HG03103 (cell line): ENCODE data around the gene VMP1.
"Not testable (repeated sequence)": the region's sequence is repeated elsewhere in the genome, so short reads cannot be mapped to it uniquely, and the experiment has no call there.

Experiments used
- ATAC-seq: cut with Tn5 transposase; IDR thresholded peaks from one replicate; pipeline ENCODE4 v1.9.1; 2021; ENCODE audit warnings: low read depth; ENCODE audit not compliant: unreplicated experiment

The VMP1 gene

DNA sequence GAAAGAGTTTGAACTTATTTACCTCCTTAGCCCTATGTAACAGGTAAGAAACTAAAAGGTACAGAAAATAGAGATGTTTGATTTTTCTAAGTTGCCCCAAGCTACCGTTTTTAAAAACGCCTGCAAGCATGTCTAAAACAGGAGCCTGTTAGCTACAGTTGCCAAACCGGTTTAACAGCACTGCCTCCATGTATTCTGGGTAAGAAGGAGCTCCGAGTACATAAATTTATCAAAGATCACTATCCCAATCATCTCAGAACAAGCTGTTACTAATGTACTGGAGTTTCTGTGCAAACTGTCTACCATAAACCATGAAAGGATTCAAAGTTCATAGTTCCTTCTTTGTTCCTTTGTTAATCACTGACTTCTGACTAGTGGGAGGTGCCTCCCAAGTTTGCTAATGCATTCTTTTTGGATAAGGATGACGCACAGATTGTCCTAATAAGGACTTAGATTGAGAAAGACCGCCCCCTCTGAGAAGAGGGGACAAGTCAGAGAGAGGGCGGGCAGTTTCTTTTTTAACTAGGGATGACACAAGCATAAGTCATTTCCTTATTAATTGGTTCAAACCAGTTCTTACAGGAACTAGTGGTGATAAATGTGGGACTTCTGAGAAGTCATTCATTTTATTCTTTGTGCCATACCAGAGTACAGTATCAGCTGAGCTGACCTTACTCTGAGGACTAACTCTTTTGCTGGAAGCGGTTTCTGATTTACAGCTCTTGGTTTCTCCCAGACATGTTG, 130.0 kb downstream of the VMP1 start:
- ATAC-seq = peak; percentile 65

GRCh38 chr17:59838052-59838916, 130.8 kb downstream of the VMP1 start:
- no peak for ATAC-seq

DNA sequence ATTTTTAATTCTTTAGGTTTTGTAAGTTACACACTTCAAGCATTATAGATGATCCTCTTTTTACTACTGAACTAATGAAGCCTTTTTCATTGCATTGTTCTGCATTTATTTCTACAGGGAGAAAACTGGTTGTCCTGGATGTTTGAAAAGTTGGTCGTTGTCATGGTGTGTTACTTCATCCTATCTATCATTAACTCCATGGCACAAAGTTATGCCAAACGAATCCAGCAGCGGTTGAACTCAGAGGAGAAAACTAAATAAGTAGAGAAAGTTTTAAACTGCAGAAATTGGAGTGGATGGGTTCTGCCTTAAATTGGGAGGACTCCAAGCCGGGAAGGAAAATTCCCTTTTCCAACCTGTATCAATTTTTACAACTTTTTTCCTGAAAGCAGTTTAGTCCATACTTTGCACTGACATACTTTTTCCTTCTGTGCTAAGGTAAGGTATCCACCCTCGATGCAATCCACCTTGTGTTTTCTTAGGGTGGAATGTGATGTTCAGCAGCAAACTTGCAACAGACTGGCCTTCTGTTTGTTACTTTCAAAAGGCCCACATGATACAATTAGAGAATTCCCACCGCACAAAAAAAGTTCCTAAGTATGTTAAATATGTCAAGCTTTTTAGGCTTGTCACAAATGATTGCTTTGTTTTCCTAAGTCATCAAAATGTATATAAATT, 132.3 kb downstream of the VMP1 start:
- no peak for ATAC-seq

- ATAC-seq = no peak
Measured at GRCh38 chr17:59840329-59841090, 133.1 kb downstream of the VMP1 start.

- not testable (repeated sequence) for ATAC-seq
Measured at GRCh38 chr17:59841091-59841881, 133.8 kb downstream of the VMP1 start.

GRCh38 chr17:59841882-59842263, 134.4 kb downstream of the VMP1 start:
- not testable (repeated sequence) for ATAC-seq

DNA sequence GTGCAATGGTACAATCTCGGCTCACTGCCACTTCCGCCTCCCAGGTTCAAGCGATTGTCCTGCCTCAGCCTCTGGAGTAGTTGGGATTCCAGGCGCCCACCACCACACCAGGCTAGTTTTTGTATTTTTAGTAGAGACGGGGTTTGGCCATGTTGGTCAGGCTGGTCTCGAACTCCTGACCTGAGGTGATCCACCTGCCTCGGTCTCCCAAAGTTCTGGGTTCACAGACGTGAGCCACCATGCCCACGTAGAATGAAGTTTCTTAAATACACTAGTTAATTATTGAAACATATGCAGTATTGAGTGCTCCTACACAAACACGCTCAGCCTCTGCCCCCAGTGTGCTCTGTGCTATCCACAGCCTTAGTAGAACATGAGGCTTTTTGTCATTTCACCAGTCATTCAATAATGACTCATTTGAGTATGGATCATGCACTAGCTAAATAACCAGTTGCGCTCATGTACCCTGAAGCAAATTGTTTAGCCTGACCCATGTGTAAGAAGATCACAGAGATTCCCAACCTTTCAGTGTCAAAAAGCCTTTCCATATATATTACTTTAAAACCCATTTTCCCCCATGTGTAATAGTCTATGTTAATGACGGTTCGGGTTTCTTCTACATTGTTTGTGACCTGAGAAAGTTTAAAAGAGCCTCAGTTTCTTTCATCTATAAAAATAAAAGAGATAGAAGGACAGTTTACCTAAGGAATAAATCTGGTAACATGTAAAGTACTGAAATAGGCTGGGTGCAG, 135.6 kb downstream of the VMP1 start:
- no peak for ATAC-seq

GRCh38 chr17:59844884-59845594, 137.6 kb downstream of the VMP1 start:
- ATAC-seq = no peak

DNA sequence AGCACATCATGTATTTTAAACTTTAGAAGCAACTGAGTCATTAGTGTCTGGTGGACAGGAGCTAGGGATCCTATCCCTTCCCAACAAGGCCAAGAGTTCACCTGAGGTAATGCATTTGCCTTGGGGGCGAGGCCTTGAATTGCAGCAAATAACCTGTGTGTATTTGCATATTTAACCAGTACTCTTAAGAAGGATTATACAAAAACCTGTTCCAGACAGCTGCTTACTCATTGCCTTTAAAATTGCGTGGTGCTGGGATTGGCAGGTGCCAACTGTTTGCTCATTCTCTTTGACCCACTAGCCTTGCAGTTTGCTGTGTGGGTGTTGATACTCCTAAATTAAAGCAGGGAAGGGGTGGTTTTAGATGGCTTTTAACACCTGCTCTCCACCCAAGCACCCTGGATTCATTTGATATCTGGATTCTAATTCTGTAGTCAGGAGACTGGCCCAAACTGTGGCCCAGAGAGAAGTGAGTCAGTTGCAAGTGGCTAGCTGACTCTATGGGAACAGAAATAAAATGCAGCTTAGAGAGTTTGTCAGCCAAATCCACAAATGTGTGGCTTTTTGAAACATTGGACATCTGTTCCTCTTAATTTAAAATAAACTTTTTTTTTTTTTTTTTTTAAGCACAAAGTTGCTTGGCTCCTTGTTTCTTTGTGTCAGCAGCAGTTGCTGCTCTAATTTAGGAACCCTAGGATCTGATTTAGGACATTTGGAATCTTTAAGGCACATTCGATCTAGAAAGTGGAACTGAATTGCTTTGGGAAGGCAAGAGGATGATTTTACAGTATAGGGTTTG, 138.3 kb downstream of the VMP1 start:
- ATAC-seq = no peak

GRCh38 chr17:59846394-59847165, 139.1 kb downstream of the VMP1 start:
- peak; percentile 45 for ATAC-seq

DNA sequence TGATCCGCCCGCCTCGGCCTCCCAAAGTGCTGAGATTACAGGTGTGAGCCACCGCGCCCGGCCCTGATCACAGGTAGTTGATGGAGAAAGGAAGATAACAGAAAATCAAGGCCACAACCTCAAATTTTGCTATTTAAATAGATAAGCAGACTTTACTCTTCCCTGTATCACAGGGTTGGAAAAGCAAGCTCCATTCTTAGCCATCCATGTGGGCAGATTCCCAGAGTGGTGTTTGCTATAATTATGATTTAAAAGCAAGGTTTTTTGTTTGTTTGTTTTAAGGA, 140.9 kb downstream of the VMP1 start:
- ATAC-seq = no peak

- no peak for ATAC-seq
Measured at GRCh38 chr17:59848778-59849177, 141.3 kb downstream of the VMP1 start.

- ATAC-seq = not testable (repeated sequence)
Measured at GRCh38 chr17:59850311-59850710, 142.9 kb downstream of the VMP1 start.

DNA sequence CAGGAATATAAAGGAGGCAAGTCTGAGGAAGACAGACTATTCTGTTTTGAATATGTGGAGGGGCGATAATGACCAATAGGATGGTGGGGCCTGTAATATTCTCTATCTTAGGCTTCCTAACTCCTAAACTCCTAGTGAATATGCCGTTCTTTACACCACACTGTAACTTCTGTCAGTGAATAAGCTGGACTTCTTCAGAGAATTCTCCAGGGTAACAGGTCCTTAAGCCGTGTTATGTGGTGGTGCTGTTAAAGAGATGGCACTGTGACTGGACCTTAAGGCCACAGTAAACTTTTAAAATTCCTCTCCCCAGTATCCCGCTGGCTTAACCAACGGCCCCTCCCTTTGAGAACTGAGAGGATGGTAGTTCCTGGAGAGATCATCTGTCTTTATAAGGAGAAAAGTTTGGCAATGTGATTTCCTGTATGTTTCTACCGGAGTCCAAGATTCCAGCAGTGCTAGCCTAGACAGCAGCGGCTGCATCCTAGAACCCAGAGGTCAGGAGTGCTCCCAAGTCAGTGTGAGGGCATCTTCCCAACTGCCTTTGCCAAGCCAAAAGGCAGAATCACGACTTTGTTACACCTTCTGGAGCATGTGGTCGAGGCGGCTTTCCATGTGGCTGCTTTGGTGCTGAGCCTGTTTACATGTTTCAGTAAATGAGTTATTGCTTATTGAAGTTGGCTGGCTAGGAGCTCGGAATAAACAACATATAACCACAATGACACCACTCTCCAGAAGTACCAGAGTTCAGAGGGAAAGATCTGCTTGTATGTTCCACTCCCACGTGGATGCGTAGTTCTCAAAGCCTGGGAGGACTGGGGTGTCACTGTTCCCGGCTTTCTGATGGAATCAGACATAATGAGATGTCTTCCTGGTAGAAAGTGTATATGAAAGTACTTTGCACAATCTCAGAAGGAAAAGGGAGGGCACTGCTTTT, 144.3 kb downstream of the VMP1 start:
- ATAC-seq = no peak

DNA sequence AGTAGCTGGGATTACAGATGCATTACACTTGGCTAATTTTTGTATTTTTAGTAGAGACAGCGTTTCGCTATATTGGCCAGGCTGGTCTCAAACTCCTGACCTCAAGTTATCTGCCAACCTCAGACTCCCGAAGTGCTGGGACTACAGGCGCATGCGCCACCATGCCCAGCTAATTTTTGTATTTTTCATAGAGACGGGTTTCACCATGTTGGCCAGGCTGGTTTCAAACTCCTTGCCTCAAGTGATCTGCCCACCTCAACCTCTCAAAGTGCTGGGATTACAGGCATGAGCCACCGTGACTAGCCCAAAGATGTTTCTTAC, 145.4 kb downstream of the VMP1 start:
- ATAC-seq = not testable (repeated sequence)
